ENCODE results near the gene NDNF.

DNA sequence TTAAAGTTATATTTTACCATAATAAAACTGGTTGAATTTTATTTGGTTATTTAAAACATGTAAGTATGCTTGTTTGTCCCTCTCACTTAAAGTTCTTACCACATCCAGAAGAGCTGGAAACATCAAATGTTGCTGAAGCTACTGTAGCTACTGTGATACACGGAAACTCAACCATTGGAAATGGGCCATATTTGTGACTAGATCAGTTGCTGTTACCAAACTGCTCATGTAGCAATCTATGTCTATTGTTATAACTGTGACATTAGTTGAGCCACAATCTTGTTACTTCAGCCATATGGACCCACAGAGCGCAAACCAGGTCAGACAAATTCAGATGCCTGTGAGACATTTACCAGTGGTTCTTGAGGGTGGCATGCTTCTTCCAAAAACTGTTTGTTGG is 41.6 kb downstream of the NDNF start:
- TF ChIP-seq, protein P1, sequence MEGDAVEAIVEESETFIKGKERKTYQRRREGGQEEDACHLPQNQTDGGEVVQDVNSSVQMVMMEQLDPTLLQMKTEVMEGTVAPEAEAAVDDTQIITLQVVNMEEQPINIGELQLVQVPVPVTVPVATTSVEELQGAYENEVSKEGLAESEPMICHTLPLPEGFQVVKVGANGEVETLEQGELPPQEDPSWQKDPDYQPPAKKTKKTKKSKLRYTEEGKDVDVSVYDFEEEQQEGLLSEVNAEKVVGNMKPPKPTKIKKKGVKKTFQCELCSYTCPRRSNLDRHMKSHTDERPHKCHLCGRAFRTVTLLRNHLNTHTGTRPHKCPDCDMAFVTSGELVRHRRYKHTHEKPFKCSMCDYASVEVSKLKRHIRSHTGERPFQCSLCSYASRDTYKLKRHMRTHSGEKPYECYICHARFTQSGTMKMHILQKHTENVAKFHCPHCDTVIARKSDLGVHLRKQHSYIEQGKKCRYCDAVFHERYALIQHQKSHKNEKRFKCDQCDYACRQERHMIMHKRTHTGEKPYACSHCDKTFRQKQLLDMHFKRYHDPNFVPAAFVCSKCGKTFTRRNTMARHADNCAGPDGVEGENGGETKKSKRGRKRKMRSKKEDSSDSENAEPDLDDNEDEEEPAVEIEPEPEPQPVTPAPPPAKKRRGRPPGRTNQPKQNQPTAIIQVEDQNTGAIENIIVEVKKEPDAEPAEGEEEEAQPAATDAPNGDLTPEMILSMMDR (IDR thresholded peaks at IDR 0.05): no peak
- no peak for TF ChIP-seq POLR2A (IDR thresholded peaks at IDR 0.05)

Measured in heart left ventricle (tissue), 13 donors.